IMR-90 (cell line): ENCODE data around the gene ACE. TPM values are rescaled to one million over a fixed set of nuclear protein-coding genes. Genes with fewer than 3 reads are reported as not detected.

Experiments used
- ATAC-seq: fragments of 200-7000 bp; cut with Tn5 transposase; 2 replicates; pipeline ENCODE4 v1.9.1; 2020; ENCODE audit warnings: low read depth, mild to moderate bottlenecking, moderate library complexity
- BruUV-seq: library from RNA; stranded (reverse); fragments of 400-500 nt; replicated peaks from 2 replicates; lab custom pipeline; 2021; lab: Mats Ljungman, UMichigan
- CTCF ChIA-PET: fragments of 300-600 bp; formaldehyde crosslinking; extraction: SDS; loops from one replicate; lab custom pipeline; 2021; ENCODE audit warnings: antibody characterized with exemption; lab: Yijun Ruan, JAX
- POLR2A ChIA-PET: fragments of 300-600 bp; sonication (Branson Sonifier 250); formaldehyde crosslinking; loops from one replicate; lab custom pipeline; 2022; ENCODE audit warnings: antibody characterized with exemption; ENCODE audit not compliant: unreplicated experiment; lab: Charles Lee
- DNase-seq: peaks from one replicate; pipeline ENCODE4 v3.0.0; 2013
- H2AFZ ChIP-seq: replicated peaks from 2 replicates; pipeline ENCODE3; 2013; ENCODE audit warnings: low read length, mild to moderate bottlenecking; ENCODE audit not compliant: poor library complexity
- H2AK5ac ChIP-seq: 2 replicates; pipeline ENCODE4 v1.6.1; 2013; ENCODE audit warnings: low read depth, low read length, inconsistent platforms
- H2AK9ac ChIP-seq: replicated peaks from 2 replicates; pipeline ENCODE3; 2013; ENCODE audit warnings: mild to moderate bottlenecking, low read depth, low read length, moderate library complexity; ENCODE audit not compliant: poor library complexity
- H2BK120ac ChIP-seq: 2 replicates; pipeline ENCODE4 v1.6.1; 2013; ENCODE audit warnings: low read depth, low read length, inconsistent platforms
- H2BK15ac ChIP-seq: 3 replicates; pipeline ENCODE4 v1.6.1; 2013; ENCODE audit warnings: low read depth, low read length, inconsistent platforms
- H2BK20ac ChIP-seq: 2 replicates; pipeline ENCODE4 v1.6.1; 2013; ENCODE audit warnings: low read depth, mild to moderate bottlenecking, inconsistent platforms, low read length, moderate library complexity
- H2BK5ac ChIP-seq: 2 replicates; pipeline ENCODE4 v1.6.1; 2013; ENCODE audit warnings: mild to moderate bottlenecking, low read depth, low read length, inconsistent platforms; ENCODE audit not compliant: poor library complexity, severe bottlenecking
- H3K14ac ChIP-seq: replicated peaks from 2 replicates; pipeline ENCODE4 v1.6.1; 2013; ENCODE audit warnings: low read depth, low read length, inconsistent platforms
- H3K18ac ChIP-seq: 2 replicates; pipeline ENCODE4 v1.6.1; 2013; ENCODE audit warnings: low read depth, low read length, control low read depth
- H3K23ac ChIP-seq: 2 replicates; pipeline ENCODE4 v1.6.1; 2013; ENCODE audit warnings: low read depth, low read length, inconsistent platforms
- H3K27ac ChIP-seq: 2 replicates; pipeline ENCODE4 v1.5.1; 2013; ENCODE audit warnings: mild to moderate bottlenecking, control low read depth, low read length; ENCODE audit not compliant: insufficient read depth
- H3K27me3 ChIP-seq: 2 replicates; pipeline ENCODE4 v1.6.1; 2013; ENCODE audit warnings: low read length; ENCODE audit not compliant: control insufficient read depth, insufficient read depth
- H3K36me3 ChIP-seq: 2 replicates; pipeline ENCODE4 v1.6.1; 2013; ENCODE audit warnings: low read length, mixed read lengths; ENCODE audit not compliant: control insufficient read depth, insufficient read depth
- H3K4ac ChIP-seq: 2 replicates; pipeline ENCODE4 v1.6.1; 2013; ENCODE audit warnings: low read depth, low read length, inconsistent platforms
- H3K4me1 ChIP-seq: 2 replicates; pipeline ENCODE4 v1.6.1; 2013; ENCODE audit warnings: low read length, mixed read lengths; ENCODE audit not compliant: control insufficient read depth, insufficient read depth
- H3K4me2 ChIP-seq: 2 replicates; pipeline ENCODE4 v1.6.1; 2013; ENCODE audit warnings: low read depth, mild to moderate bottlenecking, control low read depth, low read length, moderate library complexity
- H3K4me3 ChIP-seq: 2 replicates; pipeline ENCODE4 v1.5.1; 2013; ENCODE audit warnings: low read depth, mild to moderate bottlenecking, control low read depth, low read length, moderate library complexity; ENCODE audit not compliant: insufficient read depth
- H3K56ac ChIP-seq: 2 replicates; pipeline ENCODE4 v1.6.1; 2013; ENCODE audit warnings: low read length, inconsistent platforms; ENCODE audit not compliant: insufficient read depth; ENCODE audit errors: extremely low read depth
- H3K79me1 ChIP-seq, 2 experiments: 2 replicates each; pipeline ENCODE4 v1.6.1; 2013; ENCODE audit warnings: low read length in 2 of 2, inconsistent platforms in 1 of 2, low read depth in 1 of 2
- H3K9ac ChIP-seq: 2 replicates; pipeline ENCODE4 v1.6.1; 2013; ENCODE audit warnings: low read depth, low read length, control low read depth
- H3K9me1 ChIP-seq: 2 replicates; pipeline ENCODE4 v1.6.1; 2013; ENCODE audit warnings: low read length, inconsistent platforms; ENCODE audit not compliant: insufficient read depth
- H3K9me3 ChIP-seq: 2 replicates; pipeline ENCODE4 v1.6.1; 2013; ENCODE audit warnings: low read length; ENCODE audit not compliant: control insufficient read depth, insufficient read depth
- H4K20me1 ChIP-seq: 2 replicates; pipeline ENCODE4 v1.6.1; 2013; ENCODE audit warnings: low read length, inconsistent platforms; ENCODE audit not compliant: insufficient read depth
- H4K5ac ChIP-seq: 2 replicates; pipeline ENCODE4 v1.6.1; 2013; ENCODE audit warnings: mild to moderate bottlenecking, low read depth, low read length, control low read depth
- H4K8ac ChIP-seq, 2 experiments: 2 replicates each; pipeline ENCODE4 v1.6.1; 2013; ENCODE audit warnings: low read depth in 2 of 2, low read length in 2 of 2, control low read depth in 1 of 2, inconsistent platforms in 1 of 2
- H4K91ac ChIP-seq: 2 replicates; pipeline ENCODE4 v1.6.1; 2013; ENCODE audit warnings: low read depth, low read length, inconsistent platforms; ENCODE audit not compliant: insufficient read depth
- MAFK ChIP-seq: IDR thresholded peaks from 2 replicates; pipeline ENCODE4 v1.6.1; 2012; ENCODE audit warnings: low read depth, low read length, improper control_type of control experiment
- POLR2A ChIP-seq: IDR thresholded peaks from 2 replicates; pipeline ENCODE4 v1.6.1; 2012; ENCODE audit warnings: mild to moderate bottlenecking, low read depth, low read length
- RAD21 ChIP-seq: IDR thresholded peaks from 2 replicates; pipeline ENCODE4 v1.6.1; 2012; ENCODE audit warnings: low read length, improper control_type of control experiment
- RCOR1 ChIP-seq: IDR thresholded peaks from 2 replicates; pipeline ENCODE4 v1.6.1; 2012; ENCODE audit warnings: mild to moderate bottlenecking, low read length, improper control_type of control experiment; ENCODE audit not compliant: insufficient replicate concordance
- RFX5 ChIP-seq: IDR thresholded peaks from 2 replicates; pipeline ENCODE4 v1.8.0; 2012; ENCODE audit warnings: low read depth, mild to moderate bottlenecking, low read length, moderate library complexity
- SMC3 ChIP-seq: fragments of 150-350 bp; IDR thresholded peaks from 2 replicates; pipeline ENCODE4 v1.6.1; 2016; ENCODE audit warnings: low read depth, mild to moderate bottlenecking, antibody characterized with exemption, low read length, moderate library complexity
- USF2 ChIP-seq: fragments of 150-350 bp; IDR thresholded peaks from 2 replicates; pipeline ENCODE4 v1.6.1; 2017; ENCODE audit warnings: mild to moderate bottlenecking, antibody characterized with exemption, low read length, low read depth
- WGBS, 2 experiments: methylation state at CpG; one replicate each; pipeline versions ENCODE4 v1.1.5 to v1.1.7; 2013; ENCODE audit warnings: missing lambda C conversion rate in 2 of 2; ENCODE audit not compliant: insufficient read length in 1 of 2; ENCODE audit errors: extremely low coverage in 2 of 2; 5-methylcytosine and 5-hydroxymethylcytosine counted together
- dilution Hi-C: fragments of 300-500 bp; cut with HindIII; formaldehyde crosslinking; loops from one replicate; pipeline ENCODE4 v1.14.3; 2018; ENCODE audit warnings: low sequenced_read_pairs; ENCODE audit not compliant: unreplicated experiment
- in situ Hi-C: fragments of 300-500 bp; cut with MboI; formaldehyde crosslinking; loops from 3 replicates; pipeline ENCODE4 v1.14.3; 2019; ENCODE audit warnings: low sequenced_read_pairs, inconsistent platforms, mixed read lengths
- intact Hi-C: fragments of 100-400 bp; cut with micrococcal nuclease; formaldehyde crosslinking; loops from 2 replicates; pipeline ENCODE4 v1.10.0; 2022
- polyA plus RNA-seq, 3 experiments: library from polyadenylated mRNA; depleted of rRNA; stranded (reverse); fragments of >200 nt; gene quantifications; 2 replicates each; pipeline ENCODE4 v1.2.3, GENCODE V29; 2012; ENCODE audit warnings: low replicate concordance in 1 of 3
- total RNA-seq: library from RNA; depleted of rRNA; stranded (reverse); fragments of >200 nt; gene quantifications from 2 replicates; pipeline ENCODE4 v1.2.3, GENCODE V29; 2012
- TF ChIP-seq, protein P1 (sequence below): conservative IDR thresholded peaks from 2 replicates; pipeline ENCODE4 v1.5.1; 2012; ENCODE audit warnings: mild to moderate bottlenecking, low read depth, low read length, improper control_type of control experiment

The ACE gene
- total and polyA plus RNA-seq, 2 of the 4 experiments (the other 2 are of a cell fraction): 1.4 to 5.8 TPM

DNA sequence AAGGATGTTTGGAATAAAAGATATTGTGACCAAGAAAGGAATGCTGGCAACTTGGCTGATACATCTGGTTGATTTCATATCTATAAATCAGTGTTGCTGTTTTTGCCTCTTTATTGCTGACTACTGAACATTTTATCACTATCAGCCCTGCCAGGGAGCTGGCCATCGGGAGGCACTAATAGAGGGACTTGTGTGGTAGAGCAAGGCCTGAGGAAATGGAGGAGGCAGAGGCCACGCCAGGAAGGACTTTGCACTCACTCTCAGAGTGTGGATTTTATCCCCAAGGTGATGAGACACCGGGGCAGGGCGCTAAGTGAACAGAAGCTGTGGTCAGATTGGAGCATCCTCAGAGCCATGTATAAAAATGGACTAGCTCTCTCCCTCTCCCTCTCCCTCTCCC is 21.4 kb upstream of the ACE start:
- Histone ChIP-seq H3K4me1 (peaks cover 6% of the 10 kb centered on the region), H2BK15ac (no peak overlapping the region), H2BK120ac (no peak overlapping the region), H3K79me1 (no peaks in the 10 kb centered on the region), H3K23ac (no peak overlapping the region), H2AK9ac (no peak overlapping the region), H3K9me3 (no peaks in the 10 kb centered on the region), H3K9me1 (peaks cover 16% of the 10 kb centered on the region), H3K56ac (no peak overlapping the region), H2BK20ac (no peak overlapping the region), H4K91ac (no peak overlapping the region), H2AFZ (no peak overlapping the region), H3K4me3 (no peak overlapping the region), H3K27ac (no peak overlapping the region), H3K14ac (no peak overlapping the region), H3K4me2 (no peak overlapping the region), H3K18ac (no peak overlapping the region), H3K4ac (no peak overlapping the region), H4K8ac (no peak overlapping the region), H3K9ac (no peak overlapping the region), H3K27me3 (peaks cover 3% of the 10 kb centered on the region; the same call in 1 of the 2 replicates), H2BK5ac (no peak overlapping the region), H3K36me3 (no peaks in the 10 kb centered on the region), H4K20me1 (no peaks in the 10 kb centered on the region), H2AK5ac (no peak overlapping the region), H4K5ac (no peak overlapping the region)
- dilution Hi-C loops: no loop called here
- intact Hi-C loops: no loop called here
- ChIA-PET POLR2A (no interaction called here), CTCF (no interaction called here)
- TF ChIP-seq RCOR1 (no peak), RAD21 (no peak), POLR2A (no peak), RFX5 (no peak), MAFK (peak; percentile 34; the same call in 1 of the 2 replicates), USF2 (no peak), SMC3 (no peak)
- TF ChIP-seq, protein P1, sequence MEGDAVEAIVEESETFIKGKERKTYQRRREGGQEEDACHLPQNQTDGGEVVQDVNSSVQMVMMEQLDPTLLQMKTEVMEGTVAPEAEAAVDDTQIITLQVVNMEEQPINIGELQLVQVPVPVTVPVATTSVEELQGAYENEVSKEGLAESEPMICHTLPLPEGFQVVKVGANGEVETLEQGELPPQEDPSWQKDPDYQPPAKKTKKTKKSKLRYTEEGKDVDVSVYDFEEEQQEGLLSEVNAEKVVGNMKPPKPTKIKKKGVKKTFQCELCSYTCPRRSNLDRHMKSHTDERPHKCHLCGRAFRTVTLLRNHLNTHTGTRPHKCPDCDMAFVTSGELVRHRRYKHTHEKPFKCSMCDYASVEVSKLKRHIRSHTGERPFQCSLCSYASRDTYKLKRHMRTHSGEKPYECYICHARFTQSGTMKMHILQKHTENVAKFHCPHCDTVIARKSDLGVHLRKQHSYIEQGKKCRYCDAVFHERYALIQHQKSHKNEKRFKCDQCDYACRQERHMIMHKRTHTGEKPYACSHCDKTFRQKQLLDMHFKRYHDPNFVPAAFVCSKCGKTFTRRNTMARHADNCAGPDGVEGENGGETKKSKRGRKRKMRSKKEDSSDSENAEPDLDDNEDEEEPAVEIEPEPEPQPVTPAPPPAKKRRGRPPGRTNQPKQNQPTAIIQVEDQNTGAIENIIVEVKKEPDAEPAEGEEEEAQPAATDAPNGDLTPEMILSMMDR: no peak
- no TSS peak for BruUV-seq
- WGBS, 2 experiments: no CpG with 5 or more reads among the region's 4 CpGs
- no peak for DNase-seq
- peak; percentile 10; the same call in 1 of the 2 replicates for ATAC-seq
- in situ Hi-C loops: no loop called here
